ENCODE measurements around the gene TOP2A.
"Not testable (repeated sequence)": the region's sequence is repeated elsewhere in the genome, so short reads cannot be mapped to it uniquely, and the experiment has no call there.

TOP2A gene

GRCh38 chr17:40382251-40382650, 35.4 kb downstream of the TOP2A start:
- in situ Hi-C loops (cut with MboI; ENCODE audit: low sequenced_read_pairs) = no loop called here

- in situ Hi-C loops (cut with MboI; ENCODE audit: low sequenced_read_pairs) = no loop called here
Measured at GRCh38 chr17:40378966-40379365, 38.7 kb downstream of the TOP2A start.

GRCh38 chr17:40377832-40378231, 39.9 kb downstream of the TOP2A start:
- in situ Hi-C loops (cut with MboI; ENCODE audit: low sequenced_read_pairs) = no loop called here

- in situ Hi-C loops (cut with MboI; ENCODE audit: low sequenced_read_pairs) = not testable (repeated sequence)
Measured at GRCh38 chr17:40376541-40376940, 41.2 kb downstream of the TOP2A start.

- in situ Hi-C loops (cut with MboI; ENCODE audit: low sequenced_read_pairs) = not testable (repeated sequence)
Measured at GRCh38 chr17:40375786-40376185, 41.9 kb downstream of the TOP2A start.

- in situ Hi-C loops (cut with MboI; ENCODE audit: low sequenced_read_pairs) = no loop called here
Measured at GRCh38 chr17:40374821-40375498, 42.7 kb downstream of the TOP2A start.

- in situ Hi-C loops (cut with MboI; ENCODE audit: low sequenced_read_pairs) = no loop called here
Measured at GRCh38 chr17:40373999-40374398, 43.7 kb downstream of the TOP2A start.

GRCh38 chr17:40373324-40373723, 44.4 kb downstream of the TOP2A start:
- in situ Hi-C loops (cut with MboI; ENCODE audit: low sequenced_read_pairs) = no loop called here

GRCh38 chr17:40372644-40373043, 45.1 kb downstream of the TOP2A start:
- in situ Hi-C loops (cut with MboI; ENCODE audit: low sequenced_read_pairs) = not testable (repeated sequence)

- in situ Hi-C loops (cut with MboI; ENCODE audit: low sequenced_read_pairs) = no loop called here
Measured at GRCh38 chr17:40372031-40372430, 45.7 kb downstream of the TOP2A start.

GRCh38 chr17:40371261-40371929, 46.3 kb downstream of the TOP2A start:
- in situ Hi-C loops (cut with MboI; ENCODE audit: low sequenced_read_pairs) = no loop called here

- in situ Hi-C loops (cut with MboI; ENCODE audit: low sequenced_read_pairs) = no loop called here
Measured at GRCh38 chr17:40369923-40370322, 47.8 kb downstream of the TOP2A start.

- in situ Hi-C loops (cut with MboI; ENCODE audit: low sequenced_read_pairs) = not testable (repeated sequence)
Measured at GRCh38 chr17:40367728-40368127, 50.0 kb downstream of the TOP2A start.

GRCh38 chr17:40366861-40367518, 50.7 kb downstream of the TOP2A start:
- in situ Hi-C loops (cut with MboI; ENCODE audit: low sequenced_read_pairs) = no loop called here

- in situ Hi-C loops (cut with MboI; ENCODE audit: low sequenced_read_pairs) = no loop called here
Measured at GRCh38 chr17:40366076-40366860, 51.4 kb downstream of the TOP2A start.

- in situ Hi-C loops (cut with MboI; ENCODE audit: low sequenced_read_pairs) = no loop called here
Measured at GRCh38 chr17:40364906-40365305, 52.8 kb downstream of the TOP2A start.

- in situ Hi-C loops (cut with MboI; ENCODE audit: low sequenced_read_pairs) = no loop called here
Measured at GRCh38 chr17:40364121-40364861, 53.4 kb downstream of the TOP2A start, which contains the start of gene GJD3. Gene GJD3, minus strand, starts transcription at chr17:40364737. Its CDS starts 922 bp downstream, at chr17:40363815.

- in situ Hi-C loops (cut with MboI; ENCODE audit: low sequenced_read_pairs) = no loop called here
Measured at GRCh38 chr17:40363111-40363827, 54.4 kb downstream of the TOP2A start.

- in situ Hi-C loops (cut with MboI; ENCODE audit: low sequenced_read_pairs) = no loop called here
Measured at GRCh38 chr17:40362696-40363110, 55.0 kb downstream of the TOP2A start.
